B cell (primary cell): ENCODE data around the gene NCOA1. TPM values are rescaled to one million over a fixed set of nuclear protein-coding genes. Genes with fewer than 3 reads are reported as not detected.

Experiments
- ATAC-seq: fragments of 200-7000 bp; cut with Tn5 transposase; one replicate; pipeline ENCODE4 v1.10.0; 2021; ENCODE audit warnings: low read depth, mild to moderate bottlenecking, moderate number of reproducible peaks, moderate library complexity
- CTCF ChIA-PET: fragments of 350-600 bp; sonication (Branson Sonifier 250); formaldehyde crosslinking; loops from one replicate; lab custom pipeline; 2021; ENCODE audit warnings: antibody characterized with exemption, inconsistent platforms; lab: Charles Lee
- POLR2A ChIA-PET: fragments of 350-600 bp; sonication (Branson Sonifier 250); formaldehyde crosslinking; loops from one replicate; lab custom pipeline; 2021; ENCODE audit warnings: antibody characterized with exemption; lab: Charles Lee
- DNase-seq: peaks from one replicate; pipeline ENCODE4 v3.0.0; 2013
- H2AFZ ChIP-seq: 2 replicates; pipeline ENCODE4 v1.6.1; 2012; ENCODE audit warnings: mild to moderate bottlenecking, low read depth, low read length; ENCODE audit not compliant: insufficient read depth, poor library complexity, severe bottlenecking
- H3K27ac ChIP-seq, 2 donors: 1 replicate in 1 of 2; 2 replicates in 1 of 2; pipeline ENCODE4 v1.5.1; 2012 to 2013; ENCODE audit warnings: low read length in 2 of 2, mild to moderate bottlenecking in 2 of 2, moderate library complexity in 1 of 2
- H3K27me3 ChIP-seq, 4 experiments: fragments of 200-600 bp in 1 of 4; sonication (generic) in 1 of 4; replicated peaks in 1 of 4; 1 replicate in 2 of 4; 2 replicates in 2 of 4; pipeline versions ENCODE4 v1.6.1 to v1.7.0; 2013 to 2016; ENCODE audit warnings: low read length in 3 of 4, mild to moderate bottlenecking in 2 of 4, mixed read lengths in 1 of 4, moderate library complexity in 1 of 4; ENCODE audit not compliant: insufficient read depth in 4 of 4, control insufficient read depth in 3 of 4; ENCODE audit errors: control extremely low read depth in 1 of 4
- H3K36me3 ChIP-seq, 2 experiments: replicated peaks in 1 of 2; 1 replicate in 1 of 2; 2 replicates in 1 of 2; pipeline versions ENCODE4 v1.6.1 to v1.7.1; 2013; ENCODE audit warnings: low read length in 1 of 2; ENCODE audit not compliant: insufficient read depth in 2 of 2, control insufficient read depth in 1 of 2; ENCODE audit errors: control extremely low read depth in 1 of 2, extremely low read depth in 1 of 2
- H3K4me1 ChIP-seq, 2 donors: fragments of 200-600 bp in 1 of 2; sonication (generic) in 1 of 2; 1 replicate in 1 of 2; 2 replicates in 1 of 2; pipeline versions ENCODE4 v1.5.1 to v1.6.1; 2013 to 2017; ENCODE audit warnings: low read length in 2 of 2; ENCODE audit not compliant: control insufficient read depth in 2 of 2, insufficient read depth in 2 of 2
- H3K4me2 ChIP-seq: replicated peaks from 2 replicates; pipeline ENCODE3; 2012; ENCODE audit warnings: mild to moderate bottlenecking, low read depth, low read length; ENCODE audit not compliant: poor library complexity, severe bottlenecking
- H3K4me3 ChIP-seq, 5 experiments: fragments of 200-600 bp in 1 of 5; sonication (generic) in 1 of 5; 1 replicate in 3 of 5; 2 replicates in 2 of 5; pipeline versions ENCODE4 v1.5.1 to v1.7.0; 2011 to 2016; ENCODE audit warnings: low read length in 4 of 5, mild to moderate bottlenecking in 4 of 5, low read depth in 2 of 5, control low read depth in 1 of 5, moderate library complexity in 1 of 5; ENCODE audit not compliant: insufficient read depth in 1 of 5; ENCODE audit errors: control extremely low read depth in 1 of 5, extremely low read depth in 1 of 5
- H3K79me2 ChIP-seq: fragments of 200-600 bp; sonication (generic); one replicate; pipeline ENCODE4 v1.6.0; 2016; ENCODE audit warnings: low read length; ENCODE audit not compliant: control insufficient read depth, insufficient read depth
- H3K9ac ChIP-seq: fragments of 200-600 bp; sonication (generic); 2 replicates; pipeline ENCODE4 v1.6.1; 2017; ENCODE audit warnings: mild to moderate bottlenecking, low read length, moderate library complexity
- H3K9me3 ChIP-seq, 3 donors: one replicate each; pipeline versions ENCODE4 v1.6.1 to v1.7.1; 2013; ENCODE audit warnings: low read length in 2 of 3; ENCODE audit not compliant: control insufficient read depth in 2 of 3, insufficient read depth in 1 of 3; ENCODE audit errors: control extremely low read depth in 1 of 3
- H4K20me1 ChIP-seq: 2 replicates; pipeline ENCODE4 v1.6.0; 2012; ENCODE audit warnings: mild to moderate bottlenecking, low read length; ENCODE audit not compliant: insufficient read depth, control insufficient read depth, poor library complexity, severe bottlenecking
- H3K27ac Mint-ChIP-seq: one replicate; pipeline ENCODE4 v1.8.0; 2021; ENCODE audit warnings: mixed read lengths
- H3K27me3 Mint-ChIP-seq: one replicate; pipeline ENCODE4 v1.8.0; 2021; ENCODE audit warnings: mixed read lengths
- H3K4me1 Mint-ChIP-seq: one replicate; pipeline ENCODE4 v1.8.0; 2021; ENCODE audit warnings: mixed read lengths
- H3K4me3 Mint-ChIP-seq: one replicate; pipeline ENCODE4 v1.8.0; 2021; ENCODE audit warnings: mixed read lengths
- H3K9me3 Mint-ChIP-seq: one replicate; pipeline ENCODE4 v1.8.0; 2022; ENCODE audit warnings: mixed read lengths; ENCODE audit not compliant: insufficient read depth
- CTCF ChIP-seq: fragments of 200-600 bp; IDR thresholded peaks from one replicate; pipeline ENCODE4 v1.8.0; 2022; ENCODE audit warnings: antibody characterized with exemption, mild to moderate bottlenecking
- EZH2 ChIP-seq: IDR thresholded peaks from 2 replicates; pipeline ENCODE4 v1.6.1; 2012; ENCODE audit warnings: borderline replicate concordance, low read depth, mild to moderate bottlenecking, moderate library complexity, low read length; ENCODE audit not compliant: insufficient read depth, poor library complexity, severe bottlenecking
- WGBS: methylation state at CpG from one replicate; pipeline ENCODE4 v1.1.5; 2013; ENCODE audit warnings: missing lambda C conversion rate; ENCODE audit not compliant: insufficient coverage; 5-methylcytosine and 5-hydroxymethylcytosine counted together
- intact Hi-C: fragments of 100-400 bp; cut with micrococcal nuclease; formaldehyde crosslinking; loops from one replicate; pipeline ENCODE4 v1.10.0; 2022
- polyA plus RNA-seq: library from polyadenylated mRNA; depleted of rRNA; stranded (reverse); fragments of >200 nt; gene quantifications from 2 replicates; pipeline ENCODE4 v1.2.3, GENCODE V29; 2012
- total RNA-seq, 2 donors: library from RNA; stranded (reverse); fragments of 120-200 nt in 1 of 2; gene quantifications; 1 replicate in 1 of 2; 2 replicates in 1 of 2; pipeline versions ENCODE4 v1.2.3 to v1.2.4, GENCODE V29; 2013 to 2022

NCOA1 gene
- total and polyA plus RNA-seq, 2 donors (not counting 1 experiment from before 2014, with no cell fraction given): 11.6 to 49.1 TPM

DNA sequence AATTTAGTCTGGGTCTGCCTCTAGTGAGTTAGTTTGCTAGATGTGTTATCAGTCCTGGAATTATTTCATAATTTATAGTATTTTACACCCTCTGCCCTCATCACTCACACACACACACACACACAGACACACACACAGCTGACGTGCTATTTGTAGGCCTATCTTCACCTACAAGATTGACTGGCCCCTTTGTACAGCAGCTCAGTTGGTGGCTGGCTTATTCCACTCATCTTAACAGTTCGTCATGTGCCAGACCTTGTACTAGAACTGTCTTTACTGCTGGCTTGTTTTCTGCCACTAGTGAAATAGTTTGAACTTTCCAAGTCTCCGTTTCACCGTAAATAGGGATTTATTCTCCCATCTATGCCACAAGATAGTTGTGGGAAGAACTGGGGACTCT, 323.5 kb downstream of the NCOA1 start:
- no peak overlapping the region for H3K27ac Mint-ChIP-seq

GRCh38 chr2:24815171-24815570, 324.1 kb downstream of the NCOA1 start:
- no peak for ATAC-seq
- TF ChIP-seq CTCF: no peak
- TF ChIP-seq EZH2: no peak
- Histone ChIP-seq H3K79me2 (peaks cover 37% of the 10 kb centered on the region), H3K36me3 (peaks cover 0 to 23% of the 10 kb centered on the region in 2 experiments), H3K4me2 (no peak overlapping the region), H3K4me3 (no peak overlapping the region), H3K9ac (no peak overlapping the region), H3K4me1 (no peaks in the 10 kb centered on the region), H4K20me1 (no peaks in the 10 kb centered on the region), H3K27ac (no peak overlapping the region), H3K27me3 (no peaks in the 10 kb centered on the region), H2AFZ (no peak overlapping the region), H3K9me3 (no peaks in the 10 kb centered on the region)
- intact Hi-C loops: no loop called here
- Mint-ChIP-seq H3K9me3 (no peaks in the 10 kb centered on the region), H3K27me3 (no peaks in the 10 kb centered on the region), H3K27ac (no peak overlapping the region), H3K4me3 (no peak overlapping the region), H3K4me1 (peaks cover 2% of the 10 kb centered on the region)
- CTCF ChIA-PET: interaction anchor here (1.2 to 1.4 kb wide), 2 partner anchors 8 to 11 kb away, joined by 3 to 4 read pairs; no protein-coding TSS in a partner anchor
- no peak for DNase-seq
- POLR2A ChIA-PET: no interaction called here
- 86% methylated on average over 1 of the region's 4 CpGs for WGBS

More for the DNA sequence above, 323.5 kb downstream of the NCOA1 start:
- no peak overlapping the region for H3K4me3 Mint-ChIP-seq
- ChIA-PET POLR2A (no interaction called here), CTCF (interaction anchor here (1.4 kb wide), 1 partner anchor 9 kb away, joined by 4 read pairs; no protein-coding TSS in a partner anchor)
- WGBS: 80% methylated on average over 1 of the region's 4 CpGs
- ATAC-seq (no peak), DNase-seq (no peak)
- Histone ChIP-seq H3K27me3 (no peaks in the 10 kb centered on the region), H3K9ac (no peak overlapping the region), H3K79me2 (peaks cover 37% of the 10 kb centered on the region), H3K9me3 (no peaks in the 10 kb centered on the region), H3K4me1 (no peaks in the 10 kb centered on the region), H3K4me3 (no peak overlapping the region), H3K36me3 (peaks cover 0 to 20% of the 10 kb centered on the region in 2 experiments), H2AFZ (no peak overlapping the region), H3K27ac (no peak overlapping the region), H4K20me1 (no peaks in the 10 kb centered on the region), H3K4me2 (no peak overlapping the region)
- peaks cover 2% of the 10 kb centered on the region for H3K4me1 Mint-ChIP-seq
- H3K9me3 Mint-ChIP-seq: no peaks in the 10 kb centered on the region
- no peaks in the 10 kb centered on the region for H3K27me3 Mint-ChIP-seq
- TF ChIP-seq EZH2 (no peak), CTCF (no peak)
- intact Hi-C loops: no loop called here
